Epithelial cell of esophagus (primary cell): ENCODE data around the gene SLC20A1.

Experiments used
- DNase-seq: peaks from one replicate; pipeline ENCODE4 v3.0.0; 2010; ENCODE audit warnings: low read depth
- H3K4me3 ChIP-seq: 2 replicates; pipeline ENCODE4 v1.5.1; 2011; ENCODE audit warnings: mild to moderate bottlenecking, low read length, control low read depth
- CTCF ChIP-seq: IDR thresholded peaks from 2 replicates; pipeline ENCODE4 v1.5.1; 2011; ENCODE audit warnings: low read depth, mild to moderate bottlenecking, low read length, control low read depth, inconsistent platforms; ENCODE audit not compliant: insufficient read depth; ENCODE audit errors: missing control alignments

Gene SLC20A1

GRCh38 chr2:112646791-112647689 lies 1.3 kb downstream of the SLC20A1 start:
- DNase-seq = no peak
- no peak for TF ChIP-seq CTCF
- H3K4me3 ChIP-seq = peak overlapping the region; percentile 71

- H3K4me3 ChIP-seq = no peak overlapping the region
- no peak for DNase-seq
- TF ChIP-seq CTCF = no peak
These were observed 2.3 kb downstream of the SLC20A1 start for GRCh38 chr2:112648081-112648480.

- DNase-seq = no peak
- no peak overlapping the region for H3K4me3 ChIP-seq
- TF ChIP-seq CTCF = no peak
These were observed 10.9 kb downstream of the SLC20A1 start for GRCh38 chr2:112656679-112657078.

GRCh38 chr2:112658301-112658700 lies 12.6 kb downstream of the SLC20A1 start:
- TF ChIP-seq CTCF = no peak
- H3K4me3 ChIP-seq = no peak overlapping the region
- no peak for DNase-seq

- H3K4me3 ChIP-seq = no peak overlapping the region
- DNase-seq = no peak
- no peak for TF ChIP-seq CTCF
These were observed 13.3 kb downstream of the SLC20A1 start for GRCh38 chr2:112658839-112659667.

- TF ChIP-seq CTCF = no peak
- DNase-seq = no peak
- H3K4me3 ChIP-seq = no peak overlapping the region
These were observed 14.4 kb downstream of the SLC20A1 start for GRCh38 chr2:112660138-112660537.
